ENCODE data around the gene TEAD3. TPM values are rescaled to one million over a fixed set of nuclear protein-coding genes. Genes with fewer than 3 reads are reported as not detected.

Gene TEAD3
- total and polyA plus RNA-seq, 12 donors, result 27.9 to 54.4 (median 34.4) TPM

DNA sequence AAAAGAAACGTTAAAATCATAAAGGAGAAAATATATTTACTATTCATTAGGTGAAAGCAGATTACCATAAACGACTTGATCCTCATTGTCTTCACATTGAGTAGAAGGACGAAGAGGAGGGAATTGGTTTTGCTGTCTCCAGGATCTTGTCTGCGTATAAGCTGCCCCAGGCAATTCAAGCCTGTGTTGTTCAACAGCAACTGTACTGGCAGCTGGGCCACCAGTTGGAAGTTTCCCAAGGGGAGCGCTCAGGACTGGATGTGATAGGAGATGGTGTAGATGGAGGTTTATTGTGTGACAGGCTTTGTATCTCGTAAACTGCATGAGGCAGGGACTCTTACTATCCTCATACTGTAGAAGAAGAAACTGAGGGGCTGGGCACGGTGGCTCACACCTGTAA lies 48.7 kb downstream of the TEAD3 start:
- no peak overlapping the region for H3K4me3 ChIP-seq
- TF ChIP-seq, protein P1, sequence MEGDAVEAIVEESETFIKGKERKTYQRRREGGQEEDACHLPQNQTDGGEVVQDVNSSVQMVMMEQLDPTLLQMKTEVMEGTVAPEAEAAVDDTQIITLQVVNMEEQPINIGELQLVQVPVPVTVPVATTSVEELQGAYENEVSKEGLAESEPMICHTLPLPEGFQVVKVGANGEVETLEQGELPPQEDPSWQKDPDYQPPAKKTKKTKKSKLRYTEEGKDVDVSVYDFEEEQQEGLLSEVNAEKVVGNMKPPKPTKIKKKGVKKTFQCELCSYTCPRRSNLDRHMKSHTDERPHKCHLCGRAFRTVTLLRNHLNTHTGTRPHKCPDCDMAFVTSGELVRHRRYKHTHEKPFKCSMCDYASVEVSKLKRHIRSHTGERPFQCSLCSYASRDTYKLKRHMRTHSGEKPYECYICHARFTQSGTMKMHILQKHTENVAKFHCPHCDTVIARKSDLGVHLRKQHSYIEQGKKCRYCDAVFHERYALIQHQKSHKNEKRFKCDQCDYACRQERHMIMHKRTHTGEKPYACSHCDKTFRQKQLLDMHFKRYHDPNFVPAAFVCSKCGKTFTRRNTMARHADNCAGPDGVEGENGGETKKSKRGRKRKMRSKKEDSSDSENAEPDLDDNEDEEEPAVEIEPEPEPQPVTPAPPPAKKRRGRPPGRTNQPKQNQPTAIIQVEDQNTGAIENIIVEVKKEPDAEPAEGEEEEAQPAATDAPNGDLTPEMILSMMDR (IDR thresholded peaks at IDR 0.05), result no peak
- H3K9me3 ChIP-seq, result no peaks in the 10 kb centered on the region
- H3K36me3 ChIP-seq, result no peaks in the 10 kb centered on the region
- WGBS, 2 donors, result 76 to 78% methylated on average over 7 of the region's 7 CpGs
- H3K27me3 ChIP-seq, result no peaks in the 10 kb centered on the region
- H3K27ac ChIP-seq, result no peak overlapping the region
- DNase-seq (no peak), ATAC-seq (no peak)
- H3K4me1 ChIP-seq, result peaks cover 2 to 25% (median 13%) of the 10 kb centered on the region in 9 donors
- intact Hi-C loops (cut with DNase I), result loop anchor here in 2 of 10 donors (5.0 kb wide), 2 partner anchors 106 to 151 kb away; partner anchors contain the start of genes DEF6 (in 1 of the 2) and PPARD (in 1 of the 2)

DNA sequence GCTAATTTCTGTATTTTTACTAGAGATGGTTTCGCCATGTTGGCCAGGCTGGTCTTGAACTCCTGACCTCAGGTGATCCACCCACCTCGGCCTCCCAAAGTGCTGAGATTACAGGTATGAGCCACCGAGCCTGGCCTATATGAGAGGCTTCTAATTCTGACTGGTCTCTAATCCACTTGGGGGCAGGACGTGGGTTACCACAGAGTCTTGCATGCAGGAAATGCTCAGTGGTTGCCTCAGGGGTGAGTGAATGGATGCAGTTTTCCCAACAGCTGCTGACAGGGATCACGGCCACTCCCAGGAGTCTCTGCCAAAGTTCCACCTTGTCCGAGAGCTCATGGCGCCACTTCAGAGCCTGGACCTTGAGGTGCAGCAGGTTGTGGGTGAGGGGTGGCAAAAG lies 51.2 kb downstream of the TEAD3 start:
- peaks cover 0 to 8% (median 0%) of the 10 kb centered on the region in 9 donors for H3K4me1 ChIP-seq
- H3K4me3 ChIP-seq, result no peak overlapping the region
- H3K27ac ChIP-seq, result no peak overlapping the region
- no peaks in the 10 kb centered on the region for H3K27me3 ChIP-seq
- intact Hi-C loops (cut with DNase I), result loop anchor here in 2 of 10 donors (5.0 kb wide), 2 partner anchors 103 to 148 kb away; partner anchors contain the start of genes DEF6 (in 1 of the 2) and PPARD (in 1 of the 2)
- no peaks in the 10 kb centered on the region for H3K9me3 ChIP-seq
- no peak for ATAC-seq
- no peak for DNase-seq
- no peaks in the 10 kb centered on the region for H3K36me3 ChIP-seq
- 87 to 88% methylated on average over 7 of the region's 7 CpGs for WGBS, 2 donors
- TF ChIP-seq, protein P1 (IDR thresholded peaks at IDR 0.05), result no peak

DNA sequence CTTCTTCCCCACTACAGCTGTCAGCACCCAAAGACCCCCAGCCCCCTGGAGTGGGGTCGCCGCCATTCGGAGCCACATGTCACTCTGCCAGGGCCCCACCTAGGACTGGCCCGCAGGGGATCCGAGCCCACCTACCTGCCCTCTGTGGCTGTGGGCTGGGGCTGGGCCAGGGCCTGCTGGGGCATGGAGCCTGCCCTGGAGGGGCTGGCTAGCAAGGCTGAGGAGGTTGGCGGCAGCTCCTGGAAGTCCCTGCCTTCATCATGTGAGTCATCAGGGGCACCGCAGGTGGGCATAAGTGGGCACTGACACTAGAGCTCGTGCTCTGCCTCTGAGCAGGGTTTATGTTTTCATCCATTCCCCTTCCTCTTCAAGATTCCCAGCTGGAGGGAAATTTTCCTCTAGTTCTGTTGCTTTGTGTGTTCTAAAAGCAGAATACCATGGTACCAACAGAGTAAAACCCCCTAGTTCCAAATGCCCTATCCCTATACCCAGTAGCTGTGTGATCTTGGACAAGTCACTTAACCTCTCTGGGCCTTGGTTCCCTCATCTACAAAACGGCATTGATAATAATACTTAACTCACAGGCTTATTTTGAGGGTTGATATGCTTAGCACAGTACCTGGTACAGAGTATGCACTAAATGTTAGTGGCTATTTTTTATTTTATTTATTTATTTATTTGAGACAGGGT lies 53.4 kb downstream of the TEAD3 start:
- TF ChIP-seq, protein P1 (IDR thresholded peaks at IDR 0.05), result no peak
- H3K4me1 ChIP-seq, result no peaks in the 10 kb centered on the region
- no peaks in the 10 kb centered on the region for H3K9me3 ChIP-seq
- no peaks in the 10 kb centered on the region for H3K27me3 ChIP-seq
- H3K4me3 ChIP-seq, result no peak overlapping the region
- ATAC-seq (peak in 2 of 8 donors; percentile 11 to 25), DNase-seq (no peak)
- 89 to 90% methylated on average over 9 of the region's 9 CpGs for WGBS, 2 donors
- intact Hi-C loops (cut with DNase I), result no loop called here
- H3K36me3 ChIP-seq, result no peaks in the 10 kb centered on the region
- no peak overlapping the region for H3K27ac ChIP-seq

DNA sequence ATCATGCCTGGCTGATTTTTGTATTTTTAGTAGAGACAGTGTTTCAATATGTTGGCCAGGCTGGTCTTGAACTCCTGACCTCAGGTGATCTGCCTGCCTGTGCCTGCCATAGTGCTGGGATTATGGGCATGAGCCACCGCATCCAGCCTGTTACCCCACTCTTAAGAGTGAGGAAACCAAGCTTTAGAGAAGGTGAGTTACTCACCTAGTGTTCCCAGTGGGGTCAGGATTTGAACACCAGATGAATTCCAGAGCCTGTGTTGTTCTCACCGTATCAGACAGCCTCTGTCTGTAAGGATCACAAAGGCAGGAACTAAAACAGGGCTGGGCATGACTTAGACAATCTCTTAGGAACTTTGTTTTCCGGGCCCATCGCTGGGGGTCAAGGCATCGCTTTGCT lies 54.2 kb downstream of the TEAD3 start:
- Histone ChIP-seq H3K4me3 (no peak overlapping the region), H3K4me1 (no peaks in the 10 kb centered on the region), H3K27ac (no peak overlapping the region), H3K27me3 (no peaks in the 10 kb centered on the region), H3K36me3 (no peaks in the 10 kb centered on the region), H3K9me3 (no peaks in the 10 kb centered on the region)
- no peak for ATAC-seq
- TF ChIP-seq, protein P1 (IDR thresholded peaks at IDR 0.05), result no peak
- WGBS, 2 donors, result 71 to 78% methylated on average over 5 of the region's 5 CpGs
- intact Hi-C loops (cut with DNase I), result no loop called here
- DNase-seq, result no peak

Data from heart right ventricle (tissue), 16 donors.